ENCODE measurements around the gene CAND2. TPM values are rescaled to one million over a fixed set of nuclear protein-coding genes. Genes with fewer than 3 reads are reported as not detected.

Gene CAND2
- total and polyA plus RNA-seq, 9 of the 15 experiments (the other 6 are each of a cell fraction or from before 2014, with no cell fraction given) = 0.91 to 14.9 (median 4.3) TPM

GRCh38 chr3:12810013-12810780, 13.7 kb downstream of the CAND2 start (continued):
- TF ChIP-seq TOE1 (IDR thresholded peaks at IDR 0.05; ENCODE audit: borderline replicate concordance) (no peak; the same call in 1 of the 2 replicates), TOE1 (CRISPR knock-in tag; IDR thresholded peaks at IDR 0.05; ENCODE audit: borderline replicate concordance, low read depth) (0 out of 2 replicates have a peak, but pooled peaks have one; percentile 26), E2F6 (IDR thresholded peaks at IDR 0.05; ENCODE audit: borderline replicate concordance in 1 of 2, extremely low read depth in 1 of 2, insufficient read depth in 1 of 2, insufficient read length in 1 of 2, low read depth in 1 of 2, low read length in 1 of 2, poor library complexity in 1 of 2, severe bottlenecking in 1 of 2) (peak; percentile 51 to 74), RB1 (IDR thresholded peaks at IDR 0.05; ENCODE audit: low read depth) (peak; percentile 98), ERF (CRISPR knock-in tag; IDR thresholded peaks at IDR 0.05) (0 out of 2 replicates have a peak, but pooled peaks have one; percentile 72), ATF6 (CRISPR knock-in tag; IDR thresholded peaks at IDR 0.05) (0 out of 2 replicates have a peak, but pooled peaks have one; percentile 23), BHLHE40 (IDR thresholded peaks at IDR 0.05; ENCODE audit: low read length) (no peak), NCOA4 (IDR thresholded peaks at IDR 0.05; ENCODE audit: partially characterized antibody) (no peak), KAT7 (CRISPR knock-in tag; IDR thresholded peaks at IDR 0.05; ENCODE audit: borderline replicate concordance) (0 out of 2 replicates have a peak, but pooled peaks have one; percentile 53), ZHX1 (conservative IDR thresholded peaks at IDR 0.05; ENCODE audit: low read length) (peak; percentile 20; the same call in 1 of the 2 replicates), ATF7 (IDR thresholded peaks at IDR 0.05) (peak; percentile 66), NONO (IDR thresholded peaks at IDR 0.05; ENCODE audit: low read depth in 2 of 2, low read length in 1 of 2) (peak in 1 of 2 experiments; percentile 74; a peak in 1 of 4 replicates), SFPQ (IDR thresholded peaks at IDR 0.05; ENCODE audit: low read depth, low read length) (no peak), SUPT5H (IDR thresholded peaks at IDR 0.05) (peak; percentile 51; the same call in 1 of the 2 replicates), ZNF3 (CRISPR knock-in tag; IDR thresholded peaks at IDR 0.05) (no peak), KLF16 (IDR thresholded peaks at IDR 0.05) (no peak), OTX1 (CRISPR knock-in tag; IDR thresholded peaks at IDR 0.05) (0 out of 2 replicates have a peak, but pooled peaks have one; percentile 27), ELF4 (CRISPR knock-in tag; IDR thresholded peaks at IDR 0.05) (0 out of 2 replicates have a peak, but pooled peaks have one; percentile 43), GABPB1 (CRISPR knock-in tag; IDR thresholded peaks at IDR 0.05) (peak; percentile 60)

Data from K562 (cell line).